ENCODE results near the gene SORD.
"Not testable (repeated sequence)": the region's sequence is repeated elsewhere in the genome, so short reads cannot be mapped to it uniquely, and the experiment has no call there.

The SORD gene

DNA sequence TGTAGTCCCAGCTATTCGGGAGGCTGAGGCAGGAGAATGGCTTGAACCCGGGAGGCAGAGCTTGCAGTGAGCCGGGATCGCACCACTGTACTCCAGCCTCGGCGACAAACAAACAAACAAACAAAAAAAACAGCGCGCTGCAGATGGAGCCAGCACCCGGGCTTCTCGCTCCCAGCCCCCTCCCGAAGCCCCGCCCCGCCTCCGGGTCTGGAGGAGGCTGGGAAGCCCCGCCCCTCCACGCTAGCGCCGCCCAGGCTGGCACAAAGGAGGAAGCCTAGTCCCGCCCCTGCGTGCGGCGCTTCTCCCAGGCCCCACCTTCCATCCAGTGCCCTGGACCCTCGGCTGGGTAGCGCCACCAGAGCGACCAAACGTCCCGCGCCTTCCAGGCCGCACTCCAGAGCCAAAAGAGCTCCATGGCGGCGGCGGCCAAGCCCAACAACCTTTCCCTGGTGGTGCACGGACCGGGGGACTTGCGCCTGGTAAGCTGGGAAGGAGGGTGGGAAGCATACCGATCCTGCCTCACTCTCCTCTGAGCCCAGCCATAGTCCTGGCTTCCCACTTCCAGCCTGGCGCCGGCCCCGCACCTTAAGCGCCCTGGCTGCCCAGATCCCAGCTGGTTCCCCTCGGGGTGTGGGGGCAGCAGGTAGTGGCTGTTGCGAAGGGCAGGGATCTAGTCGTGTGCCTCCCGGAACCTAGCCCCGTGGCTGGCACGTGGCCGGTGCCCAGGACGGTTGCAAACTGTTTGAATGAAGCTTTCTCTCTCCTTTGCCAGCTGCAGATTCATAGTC, at the start of gene SORD:
Gene SORD (plus strand): TSS at position 325 of the 788 bp plus-strand sequence. CDS start 89 bp downstream, at position 414.
- DNase-seq, result peak; percentile 97

GRCh38 chr15:44976183-44976582, 46.8 kb upstream of the SORD start:
- DNase-seq, result not testable (repeated sequence)

GRCh38 chr15:44977781-44978180, 45.2 kb upstream of the SORD start:
- DNase-seq, result not testable (repeated sequence)

DNA sequence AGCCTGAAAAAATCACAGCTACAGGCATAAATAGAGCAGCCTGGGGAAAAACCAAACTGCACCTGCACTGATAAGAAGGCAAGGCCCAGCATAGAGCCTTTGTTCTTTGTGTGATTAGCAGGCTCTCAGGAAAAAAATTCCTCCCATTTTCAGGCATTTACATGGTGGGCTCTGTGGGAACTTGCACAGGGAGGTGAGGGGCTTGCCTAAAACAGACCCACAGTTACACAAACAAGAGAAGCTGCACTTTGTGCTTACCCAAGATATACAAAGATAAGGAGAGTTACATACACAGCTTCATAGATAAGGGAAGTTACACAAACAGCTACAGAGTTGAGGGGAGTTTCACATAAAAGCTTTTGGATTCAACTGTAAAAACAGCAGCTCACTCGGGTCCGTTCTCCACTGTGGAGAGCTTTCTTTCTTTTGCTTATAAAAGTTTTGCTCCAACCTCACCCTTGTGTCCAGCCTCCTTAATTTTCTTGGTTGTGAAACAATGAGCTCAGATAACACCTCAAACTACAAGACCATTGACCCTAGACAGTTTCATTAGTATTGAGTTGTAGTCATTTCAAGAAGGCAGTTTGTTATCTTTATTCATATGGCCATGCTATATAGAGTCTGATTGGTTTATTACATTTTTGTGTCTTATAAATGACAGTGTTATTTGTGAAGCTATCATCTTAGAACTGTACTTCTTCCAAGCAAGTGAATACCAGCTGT, 43.2 kb upstream of the SORD start:
- not testable (repeated sequence) for DNase-seq

DNA sequence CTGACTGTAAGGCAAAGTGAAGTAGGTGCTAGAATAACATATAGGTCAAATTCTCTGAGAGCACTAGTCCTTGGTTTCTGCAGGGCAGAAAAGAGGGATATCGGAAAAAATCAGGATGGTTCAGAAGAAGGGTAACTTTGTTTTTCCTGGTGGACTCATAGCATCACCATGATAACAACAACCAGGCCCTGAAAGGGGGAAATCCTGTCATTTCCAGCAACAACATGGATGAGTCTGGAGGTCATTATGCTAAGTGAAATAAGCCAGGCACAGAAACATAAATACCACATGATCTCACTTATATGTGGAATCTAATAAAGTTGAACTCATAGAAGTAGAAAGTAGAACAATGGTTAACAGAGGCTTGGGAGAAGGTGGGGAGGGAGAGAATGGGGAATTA, 38.9 kb upstream of the SORD start:
- not testable (repeated sequence) for DNase-seq

GRCh38 chr15:44986346-44987055, 36.5 kb upstream of the SORD start:
- DNase-seq, result not testable (repeated sequence)

DNA sequence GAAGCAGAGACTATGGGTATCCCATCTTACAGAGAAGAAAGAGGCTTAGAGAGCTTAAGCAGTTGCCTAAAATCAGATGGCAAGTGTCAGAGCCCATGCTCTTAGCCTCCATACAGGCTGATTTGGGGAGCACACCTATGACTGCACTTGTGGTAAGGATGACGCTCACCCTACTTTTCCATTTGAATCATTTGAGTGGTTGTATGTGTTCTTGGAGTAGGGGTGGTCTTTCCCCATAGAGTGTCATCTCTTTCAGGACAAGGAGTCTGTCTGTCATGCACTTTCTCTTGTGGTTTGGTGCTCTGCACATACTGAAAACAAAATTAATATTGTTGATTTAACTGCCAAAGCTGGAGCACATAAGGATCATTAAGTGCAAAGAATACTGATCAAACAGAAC, 35.3 kb upstream of the SORD start:
- not testable (repeated sequence) for DNase-seq

DNA sequence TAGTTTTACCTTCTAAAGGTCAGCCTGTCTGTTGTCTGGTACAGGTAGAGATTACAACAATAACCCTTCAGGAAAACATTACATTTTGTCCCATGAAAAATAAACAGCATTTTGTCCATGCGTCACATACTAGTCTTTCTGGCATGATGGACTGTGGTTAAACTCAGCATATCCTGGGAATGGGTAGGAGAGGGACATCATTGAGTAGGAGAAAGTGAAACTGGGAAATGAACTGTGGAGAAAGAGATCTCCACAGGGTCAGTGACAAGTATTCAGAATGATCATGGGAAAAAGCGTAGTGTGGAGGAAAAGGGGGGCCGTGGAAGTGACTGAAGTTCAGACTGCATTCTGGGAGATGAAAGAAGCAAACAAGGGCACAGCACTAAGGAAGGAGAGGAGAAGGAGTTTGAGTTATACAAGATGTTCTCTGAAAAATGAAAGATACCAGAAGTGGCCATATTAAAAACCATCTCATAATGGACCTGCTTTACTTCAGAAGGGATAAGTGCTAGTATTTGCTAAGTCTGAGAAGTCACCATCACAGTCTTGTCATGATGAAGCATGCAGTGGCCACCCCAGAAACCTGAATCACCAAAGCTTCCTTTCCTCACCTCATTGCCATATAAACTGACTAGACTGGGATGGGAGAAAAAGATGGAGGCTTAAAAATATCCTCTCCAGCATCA, 34.7 kb upstream of the SORD start:
- DNase-seq, result not testable (repeated sequence)

GRCh38 chr15:44988870-44989219, 34.1 kb upstream of the SORD start:
- DNase-seq, result not testable (repeated sequence)

GRCh38 chr15:44997632-44998031, 25.4 kb upstream of the SORD start:
- not testable (repeated sequence) for DNase-seq

GRCh38 chr15:44999105-44999504, 23.9 kb upstream of the SORD start:
- no peak for DNase-seq

DNA sequence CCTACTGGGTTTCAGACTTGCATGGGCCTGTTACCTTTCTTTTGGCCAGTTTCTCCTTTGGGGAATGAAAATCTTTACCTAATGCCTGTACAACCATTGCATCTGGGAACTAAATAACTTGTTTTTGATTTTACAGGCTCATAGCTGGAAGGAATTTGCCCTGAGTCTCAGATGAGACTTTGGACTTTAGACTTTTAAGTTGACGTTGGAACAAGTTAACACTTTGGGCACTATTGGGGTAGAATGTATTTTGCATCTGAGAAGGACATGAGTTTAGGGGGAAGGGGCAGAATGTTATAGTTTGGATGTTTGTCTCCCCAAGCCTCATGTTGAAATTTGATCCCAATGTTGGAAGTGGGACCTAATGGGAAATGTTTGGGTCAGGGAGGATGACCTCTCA, 21.8 kb upstream of the SORD start:
- DNase-seq, result not testable (repeated sequence)

DNA sequence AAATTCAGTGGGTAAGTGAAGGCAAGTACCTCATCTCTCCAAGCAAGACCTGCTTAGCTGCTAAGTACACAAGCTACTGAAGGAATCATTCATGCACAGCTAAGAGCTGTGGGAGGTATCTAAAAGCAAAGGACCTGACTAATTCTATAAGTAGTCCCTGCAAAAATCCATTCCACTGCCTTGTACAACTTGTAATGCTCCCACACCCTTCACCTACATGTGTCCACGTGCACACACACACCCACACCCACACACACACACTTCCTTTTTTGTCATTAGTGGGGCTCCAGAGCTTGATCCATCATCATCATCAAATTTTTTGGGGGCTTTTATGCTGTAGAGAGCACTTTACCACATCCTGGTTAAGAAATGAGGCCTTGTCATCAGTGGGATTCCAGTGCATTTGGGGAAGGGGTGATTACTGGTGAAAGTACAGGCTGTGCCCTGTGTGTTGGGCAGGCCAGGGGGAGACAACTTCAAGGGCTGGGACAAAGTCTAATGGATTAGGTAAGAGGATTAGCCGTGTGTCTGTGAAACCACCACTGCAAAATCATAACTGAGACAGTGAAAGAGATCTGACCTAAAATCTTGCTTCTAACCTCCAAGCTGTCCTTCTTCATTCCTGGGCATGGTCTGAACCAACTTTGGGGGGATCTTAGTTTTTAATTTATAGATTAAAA, 19.1 kb upstream of the SORD start:
- DNase-seq, result not testable (repeated sequence)

DNA sequence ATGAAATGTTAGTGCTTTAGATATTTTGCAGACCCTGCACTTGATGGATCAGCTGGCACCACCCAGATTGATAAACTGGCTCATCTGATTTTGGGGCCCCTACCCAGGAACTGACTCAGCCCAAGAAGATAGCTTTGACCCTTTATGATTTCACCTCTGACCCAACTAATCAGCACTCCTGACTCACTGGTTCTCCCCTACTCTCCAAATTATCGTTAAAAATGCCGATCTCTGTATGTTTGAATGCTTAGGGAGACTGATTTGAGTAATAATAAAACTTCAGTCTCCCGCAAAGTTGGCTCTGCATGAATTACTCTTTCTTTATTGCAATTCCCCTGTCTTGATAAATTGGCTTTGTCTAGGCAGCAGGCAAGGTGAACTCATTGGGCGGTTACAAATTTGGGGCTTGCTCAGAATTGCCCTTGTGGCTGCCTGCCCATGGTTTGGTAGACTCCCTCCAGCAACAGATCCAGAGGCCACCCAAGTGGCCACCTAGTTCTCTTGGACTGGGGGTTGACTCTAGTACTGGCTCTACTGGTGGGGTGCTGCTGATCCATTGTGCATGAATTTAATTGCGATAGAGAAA, 18.3 kb upstream of the SORD start:
- not testable (repeated sequence) for DNase-seq

DNA sequence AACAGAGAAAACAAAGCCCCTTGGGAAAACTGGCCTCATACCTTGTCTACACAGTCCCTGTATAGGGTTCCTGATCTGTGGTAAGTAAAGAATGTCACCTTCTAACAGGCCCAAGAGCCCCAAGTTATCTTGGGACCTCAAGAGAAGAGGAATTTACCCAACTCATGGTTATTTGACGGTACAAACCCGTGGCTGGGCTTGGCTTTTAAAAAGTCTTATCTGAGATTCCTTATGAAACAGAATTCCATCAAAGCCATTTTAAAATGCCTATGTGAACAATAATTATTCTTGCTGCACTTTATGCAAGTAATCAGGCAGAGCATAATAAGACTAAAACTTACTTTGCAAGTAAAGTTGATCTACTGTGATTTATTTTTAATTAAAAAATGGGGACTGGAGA, 13.9 kb upstream of the SORD start:
- no peak for DNase-seq

- not testable (repeated sequence) for DNase-seq
These were observed 7.9 kb upstream of the SORD start for GRCh38 chr15:45015114-45015513.

- DNase-seq, result not testable (repeated sequence)
These were observed 2.6 kb upstream of the SORD start for GRCh38 chr15:45020222-45020900.

- DNase-seq, result not testable (repeated sequence)
These were observed 2.1 kb upstream of the SORD start for GRCh38 chr15:45020901-45021259.

DNA sequence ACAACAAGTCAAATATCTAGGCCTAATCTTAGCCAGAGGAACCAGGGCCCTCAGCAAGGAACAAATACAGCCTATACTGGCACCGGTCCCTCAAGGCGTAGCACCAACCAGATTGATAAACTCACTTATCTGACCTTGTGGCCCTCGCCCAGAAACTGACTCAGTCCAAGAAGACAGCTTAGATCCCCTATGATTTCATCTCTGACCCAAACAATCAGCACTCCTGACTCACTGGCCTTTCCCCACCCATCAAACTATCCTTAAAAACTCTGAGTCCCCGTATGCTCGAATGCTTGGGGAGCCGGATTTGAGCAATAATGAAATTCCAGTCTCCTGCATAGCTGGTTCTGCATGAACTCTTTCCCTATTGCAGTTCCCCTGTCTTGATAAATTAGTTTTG, 1.6 kb upstream of the SORD start:
- DNase-seq, result no peak

GRCh38 chr15:45023659-45024225, 747 bp downstream of the SORD start:
- DNase-seq, result no peak

GRCh38 chr15:45024649-45025048, 1.7 kb downstream of the SORD start:
- DNase-seq, result not testable (repeated sequence)

Data from islet precursor cell (in vitro differentiated cells).